Thyroid gland (tissue), 4 donors: ENCODE measurements around the gene CES5A. TPM values are rescaled to one million over a fixed set of nuclear protein-coding genes. Genes with fewer than 3 reads are reported as not detected.
"Not testable (repeated sequence)": the region's sequence is repeated elsewhere in the genome, so short reads cannot be mapped to it uniquely, and the experiment has no call there.

Source experiments
- DNase-seq, 2 donors: peaks; one replicate each; pipeline ENCODE4 v3.0.0-alpha.2; 2019
- H3K27ac ChIP-seq, 3 donors: fragments of 200-600 bp; sonication (generic); 1 replicate in 2 of 3; 2 replicates in 1 of 3; pipeline ENCODE4 v1.5.1; 2016 to 2019; ENCODE audit warnings: mild to moderate bottlenecking in 1 of 3, moderate library complexity in 1 of 3
- H3K27me3 ChIP-seq: fragments of 200-600 bp; sonication (generic); one replicate; pipeline ENCODE4 v1.5.1; 2019
- H3K36me3 ChIP-seq, 2 donors: fragments of 200-600 bp; sonication (generic); one replicate each; pipeline ENCODE4 v1.5.1; 2016 to 2019
- H3K4me1 ChIP-seq, 2 donors: fragments of 200-600 bp; sonication (generic); one replicate each; pipeline ENCODE4 v1.5.1; 2017 to 2019
- H3K4me3 ChIP-seq, 3 donors: fragments of 200-600 bp; sonication (generic); replicated peaks in 1 of 3; 1 replicate in 2 of 3; 2 replicates in 1 of 3; pipeline ENCODE4 v1.5.1; 2016; ENCODE audit warnings: mild to moderate bottlenecking in 1 of 3
- H3K9me3 ChIP-seq: fragments of 200-600 bp; sonication (generic); one replicate; pipeline ENCODE4 v1.5.1; 2017
- CTCF ChIP-seq, 6 experiments: fragments of 200-600 bp in 3 of 6; fragments of 450-650 bp in 3 of 6; sonication (generic) in 3 of 6; IDR thresholded peaks; one replicate each; pipeline ENCODE4 v1.5.1; 2016 to 2019; ENCODE audit warnings: antibody characterized with exemption in 6 of 6, mild to moderate bottlenecking in 2 of 6, inconsistent platforms in 1 of 6, moderate library complexity in 1 of 6
- POLR2A ChIP-seq, 2 donors: fragments of 450-650 bp; IDR thresholded peaks; one replicate each; pipeline ENCODE4 v1.6.1; 2017; ENCODE audit warnings: antibody characterized with exemption in 2 of 2, mild to moderate bottlenecking in 2 of 2, moderate library complexity in 1 of 2
- WGBS, 2 donors: methylation state at CpG; one replicate each; pipeline ENCODE4 v1.1.5; 2017; 5-methylcytosine and 5-hydroxymethylcytosine counted together
- intact Hi-C: fragments of 100-400 bp; cut with DNase I; formaldehyde crosslinking; loops from one replicate; pipeline ENCODE4 v1.15.1; 2023
- total RNA-seq, 4 donors: library from RNA; depleted of rRNA; stranded (reverse); fragments of >200 nt; gene quantifications; one replicate each; pipeline ENCODE4 v1.2.3, GENCODE V29; 2016

The CES5A gene
- total RNA-seq, 4 donors from 2014 or later: not detected

- TF ChIP-seq POLR2A (IDR thresholded peaks at IDR 0.05): no peak
- no peak for TF ChIP-seq CTCF (IDR thresholded peaks at IDR 0.05)
- 85 to 97% methylated on average over 4 of the region's 4 CpGs for WGBS, 2 donors
- DNase-seq: peak in 1 of 2 donors; percentile 4
- H3K4me1 ChIP-seq: no peaks in the 10 kb centered on the region
- H3K4me3 ChIP-seq: no peak overlapping the region
- no peaks in the 10 kb centered on the region for H3K36me3 ChIP-seq
- H3K27me3 ChIP-seq: no peaks in the 10 kb centered on the region
- no peaks in the 10 kb centered on the region for H3K9me3 ChIP-seq
- intact Hi-C loops: no loop called here
- no peak overlapping the region for H3K27ac ChIP-seq
These were observed 39.0 kb downstream of the CES5A start for GRCh38 chr16:55836158-55836611.

GRCh38 chr16:55835581-55835980, 39.6 kb downstream of the CES5A start:
- peak; percentile 11 to 14 for DNase-seq
- Histone ChIP-seq H3K27ac (no peak overlapping the region), H3K27me3 (no peaks in the 10 kb centered on the region), H3K4me3 (no peak overlapping the region), H3K4me1 (no peaks in the 10 kb centered on the region), H3K36me3 (no peaks in the 10 kb centered on the region), H3K9me3 (no peaks in the 10 kb centered on the region)
- intact Hi-C loops: no loop called here
- no peak for TF ChIP-seq POLR2A (IDR thresholded peaks at IDR 0.05)
- TF ChIP-seq CTCF (IDR thresholded peaks at IDR 0.05): no peak
- 40 to 62% methylated on average over 1 of the region's 1 CpG for WGBS, 2 donors

- H3K4me1 ChIP-seq, H3K27me3 ChIP-seq, intact Hi-C loops, H3K36me3 ChIP-seq, H3K27ac ChIP-seq, DNase-seq, H3K4me3 ChIP-seq, H3K9me3 ChIP-seq: not testable (repeated sequence)
- WGBS, 2 donors: 84 to 85% methylated on average over 3 of the region's 3 CpGs
These were observed 40.0 kb downstream of the CES5A start for GRCh38 chr16:55835173-55835572.

GRCh38 chr16:55834049-55834448, 41.1 kb downstream of the CES5A start:
- no peaks in the 10 kb centered on the region for H3K4me1 ChIP-seq
- H3K4me3 ChIP-seq: no peak overlapping the region
- TF ChIP-seq CTCF (IDR thresholded peaks at IDR 0.05): no peak
- no peak for TF ChIP-seq POLR2A (IDR thresholded peaks at IDR 0.05)
- intact Hi-C loops: no loop called here
- H3K27me3 ChIP-seq: no peaks in the 10 kb centered on the region
- WGBS, 2 donors: 79 to 81% methylated on average over 7 of the region's 7 CpGs
- H3K36me3 ChIP-seq: no peaks in the 10 kb centered on the region
- no peak for DNase-seq
- no peaks in the 10 kb centered on the region for H3K9me3 ChIP-seq
- no peak overlapping the region for H3K27ac ChIP-seq

GRCh38 chr16:55832773-55833691, 42.1 kb downstream of the CES5A start, which contains the start of gene CES1:
Gene CES1, minus strand, starts transcription at chr16:55833096. Its CDS starts 41 bp downstream, at chr16:55833055.
- 56 to 64% methylated on average over 28 to 30 of the region's 30 CpGs for WGBS, 2 donors
- intact Hi-C loops: no loop called here

More at GRCh38 chr16:55832773-55833691, 42.1 kb downstream of the CES5A start, which contains the start of gene CES1:
- Histone ChIP-seq H3K4me3 (no peak within 1 kb of the TSS), H3K36me3 (no peaks in the 10 kb centered on the region), H3K4me1 (no peaks in the 10 kb centered on the region), H3K27ac (no peak within 1 kb of the TSS), H3K9me3 (no peaks in the 10 kb centered on the region), H3K27me3 (no peaks in the 10 kb centered on the region)
- no peak for TF ChIP-seq CTCF (IDR thresholded peaks at IDR 0.05)
- TF ChIP-seq POLR2A (IDR thresholded peaks at IDR 0.05): no peak
- peak; percentile 35 to 39 for DNase-seq
